DMS53 treated with DMSO at 0.1 percent for 48 hours (cell line): ENCODE data around the gene L1CAM.

Experiments used
- DNase-seq: peaks from one replicate; lab custom pipeline; 2025; ENCODE audit not compliant: unreplicated experiment; lab: John Stamatoyannopoulos, UW

Gene L1CAM

DNA sequence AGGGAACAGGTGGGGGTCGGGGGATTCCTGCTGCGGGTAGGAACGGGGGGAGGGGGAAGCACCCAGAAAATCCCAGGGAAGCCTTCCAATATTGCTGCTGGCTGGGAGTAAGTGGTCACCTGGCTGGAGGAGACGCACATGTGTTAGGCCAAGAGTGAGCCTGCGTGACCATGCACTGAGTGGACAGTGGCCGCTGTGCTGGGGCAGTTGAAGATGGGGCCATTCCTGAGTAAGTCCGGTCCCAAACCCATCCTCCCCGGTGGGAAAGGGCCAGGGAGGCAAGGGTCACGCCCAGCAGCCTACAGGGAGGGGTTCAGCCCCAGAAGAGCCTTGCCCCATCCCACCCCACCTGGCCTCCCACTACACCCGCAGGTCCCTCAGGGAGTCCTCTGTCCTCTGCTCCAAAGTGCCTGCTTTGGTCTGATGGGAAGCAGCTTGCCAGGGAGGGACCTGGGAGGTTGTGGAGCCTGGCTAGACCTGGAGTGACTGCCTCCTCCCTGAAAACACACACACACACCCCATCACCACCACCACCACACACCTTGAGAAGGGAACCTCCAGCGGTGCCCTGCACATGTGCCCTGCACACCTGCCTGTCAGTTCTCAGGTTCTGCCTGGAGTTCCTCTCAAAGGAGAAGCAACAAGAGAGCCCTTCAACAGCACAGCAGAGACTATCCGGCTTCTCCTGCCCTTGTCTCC is 6.1 kb downstream of the L1CAM start:
- no peak for DNase-seq

DNA sequence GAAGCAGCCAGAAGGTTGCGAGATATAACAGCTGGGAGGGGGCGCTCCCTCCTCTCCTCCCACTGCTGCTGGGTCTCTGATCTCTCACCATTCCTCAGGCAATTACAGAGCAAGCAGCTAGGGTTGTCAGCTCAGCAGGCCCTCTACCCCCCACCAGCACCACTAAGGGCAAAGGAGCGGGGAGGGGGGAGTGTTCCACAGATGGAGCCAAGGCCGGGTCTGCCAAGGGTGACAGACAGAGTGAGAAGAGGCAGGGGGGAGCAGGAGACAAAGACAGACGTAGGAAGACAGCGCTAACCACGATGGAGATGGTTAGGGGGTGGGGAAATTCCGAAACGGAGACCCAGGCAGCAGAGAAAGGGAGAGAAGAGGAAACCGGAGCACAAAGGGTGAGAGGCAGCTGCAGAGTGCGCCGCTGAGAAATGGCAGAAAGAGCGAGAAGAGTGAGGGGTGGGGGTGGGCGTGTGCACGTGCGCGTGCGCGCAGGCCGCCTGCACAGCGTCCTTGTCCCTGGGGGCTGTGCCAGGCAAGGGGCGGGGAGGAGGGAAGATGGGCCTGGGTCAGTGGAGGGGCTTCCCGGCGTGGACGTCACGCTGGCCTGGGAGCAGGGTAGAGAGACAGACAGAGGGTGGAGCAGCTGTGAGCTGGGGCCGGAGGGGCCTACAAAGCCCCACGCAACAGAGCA is 6.9 kb downstream of the L1CAM start:
- DNase-seq: no peak

DNA sequence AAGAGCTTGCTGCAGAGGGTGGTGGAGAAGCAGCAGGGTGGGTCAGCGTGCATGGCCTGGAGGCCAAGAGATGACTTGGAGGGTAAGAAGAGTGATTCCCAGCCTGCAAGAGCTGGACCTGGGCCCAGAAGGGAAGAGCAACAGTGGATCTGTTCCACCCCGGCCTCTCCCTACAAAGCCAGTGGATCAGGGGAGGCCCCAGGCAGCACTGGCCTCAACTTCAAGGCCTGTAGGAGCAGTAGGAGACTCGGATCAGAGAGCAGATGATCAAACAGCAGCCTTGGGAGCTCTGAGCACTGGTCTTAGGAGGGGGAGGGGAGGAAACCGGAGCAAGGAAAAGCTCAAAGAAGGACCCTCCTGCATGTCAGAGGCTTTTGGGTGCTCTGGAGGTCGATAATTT is 7.6 kb downstream of the L1CAM start:
- no peak for DNase-seq

DNA sequence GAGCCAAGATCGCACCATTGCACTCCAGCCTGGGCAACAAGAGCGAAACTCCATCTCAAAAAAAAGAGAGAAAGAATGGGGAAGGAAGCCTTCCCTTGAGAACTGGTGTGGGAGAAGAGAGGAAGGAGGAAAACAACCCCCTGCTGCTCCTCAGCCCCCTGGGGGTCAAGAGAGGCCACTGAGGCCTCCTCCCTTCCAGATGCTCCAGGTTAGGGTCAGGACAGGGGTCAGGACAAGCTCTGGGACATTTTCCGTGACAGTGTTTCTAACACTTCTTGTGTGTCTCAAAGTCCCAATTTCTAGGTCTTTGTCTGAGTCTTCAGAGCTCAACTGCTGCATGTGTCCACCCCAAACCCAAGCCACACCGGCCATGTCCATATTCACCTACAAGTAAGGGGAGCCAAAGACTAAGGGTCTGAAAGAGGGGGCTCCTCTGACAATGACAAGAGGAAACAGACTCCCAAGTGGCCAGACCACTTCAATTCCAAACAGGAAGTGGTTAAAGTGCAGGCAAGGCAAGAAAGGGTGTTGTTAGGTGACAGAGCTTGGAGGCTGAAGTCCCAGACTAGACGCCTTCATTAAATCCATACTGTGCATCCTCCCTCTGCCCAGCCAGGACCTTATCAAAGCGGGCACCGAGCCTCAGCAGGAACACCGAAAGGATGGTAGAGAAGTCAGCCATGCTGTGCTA is 8.3 kb downstream of the L1CAM start:
- no peak for DNase-seq

DNA sequence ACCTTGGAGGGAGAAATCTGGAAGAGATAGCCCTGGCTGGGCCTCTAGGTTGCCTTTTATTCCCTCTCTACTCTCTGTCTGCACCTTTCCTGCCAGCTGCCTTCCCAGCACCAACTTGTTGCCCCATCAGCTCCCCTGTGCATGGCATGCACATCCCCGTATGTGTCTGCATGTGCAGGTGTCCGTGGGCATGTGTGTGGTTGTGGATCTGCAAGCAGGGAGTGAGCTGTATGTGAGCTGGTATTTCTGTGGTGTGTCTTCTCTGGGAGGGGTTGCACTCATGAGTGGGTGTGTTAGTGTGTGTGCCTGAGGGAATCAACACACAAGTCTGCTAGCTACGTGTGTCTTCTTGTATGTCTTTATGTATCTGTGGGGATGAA is 9.9 kb downstream of the L1CAM start:
- no peak for DNase-seq

DNA sequence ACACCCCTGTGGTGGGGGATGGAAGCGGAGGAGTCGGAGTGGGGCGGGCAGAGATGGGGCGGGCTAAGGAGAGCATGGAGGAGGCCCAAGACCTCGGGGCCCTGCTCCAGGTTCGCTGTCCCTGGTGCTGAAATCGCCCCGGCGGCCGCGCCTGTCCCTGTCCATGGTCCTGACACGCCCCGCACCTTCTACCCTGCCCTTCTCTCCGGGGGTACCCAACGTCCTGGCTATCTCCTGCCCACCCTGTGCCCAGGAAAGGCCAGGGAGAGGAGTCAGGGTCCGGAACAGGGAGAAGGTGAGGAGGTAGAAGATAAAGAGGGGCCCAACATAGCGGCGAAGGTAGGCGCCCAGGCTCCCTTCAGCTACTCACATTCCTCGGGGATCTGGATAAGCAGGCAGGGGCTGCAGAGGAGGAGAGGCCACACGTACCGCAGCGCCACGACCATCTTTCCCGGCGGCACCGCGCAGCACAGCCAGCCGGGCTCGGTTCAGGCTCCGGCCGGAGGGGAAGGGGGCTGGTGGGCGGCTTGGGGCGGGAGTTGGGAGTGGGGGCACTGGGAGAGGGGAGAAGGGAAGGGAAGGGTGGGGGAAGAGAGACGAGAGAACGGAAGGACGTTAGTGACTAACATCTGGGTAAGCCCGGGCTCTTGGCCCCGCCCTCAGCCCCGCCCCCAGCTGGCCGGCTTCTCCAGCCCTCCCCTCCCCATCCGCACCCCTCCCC is 10.4 kb downstream of the L1CAM start:
- no peak for DNase-seq

DNA sequence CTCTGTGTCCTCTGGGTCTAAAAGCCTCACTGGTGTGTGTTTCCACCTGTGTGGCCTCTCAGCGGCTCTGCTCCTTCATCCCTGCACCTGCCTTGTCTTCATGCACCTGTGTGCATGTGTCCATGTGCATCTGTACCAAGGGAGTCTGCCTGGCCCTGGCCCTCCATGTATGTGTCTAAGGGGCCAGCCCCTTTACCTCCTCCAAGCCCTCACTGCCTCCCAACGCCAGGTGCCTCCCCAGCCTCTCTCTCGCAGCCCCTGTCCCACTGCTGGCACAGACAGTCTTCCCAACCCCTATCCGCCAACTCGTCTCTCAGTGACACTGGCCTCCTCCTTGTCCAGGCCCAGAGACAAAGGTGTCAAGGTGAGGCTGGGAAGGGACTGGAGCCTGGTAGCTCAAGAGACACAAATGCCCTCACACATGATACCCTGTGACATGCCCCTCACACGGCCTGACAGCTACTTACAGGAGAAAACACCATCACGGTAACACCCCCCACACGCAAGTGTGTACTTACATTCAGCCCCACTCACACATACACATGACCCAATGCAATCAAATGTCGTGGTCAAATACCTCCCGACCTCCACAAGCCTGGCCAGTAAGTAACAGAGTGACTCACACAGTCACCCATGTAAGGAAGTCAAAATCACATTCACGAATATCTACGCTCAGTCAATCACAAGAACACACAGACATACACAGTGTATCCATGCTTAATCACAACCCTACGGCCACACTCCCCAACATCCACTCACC is 11.4 kb downstream of the L1CAM start:
- DNase-seq: no peak

DNA sequence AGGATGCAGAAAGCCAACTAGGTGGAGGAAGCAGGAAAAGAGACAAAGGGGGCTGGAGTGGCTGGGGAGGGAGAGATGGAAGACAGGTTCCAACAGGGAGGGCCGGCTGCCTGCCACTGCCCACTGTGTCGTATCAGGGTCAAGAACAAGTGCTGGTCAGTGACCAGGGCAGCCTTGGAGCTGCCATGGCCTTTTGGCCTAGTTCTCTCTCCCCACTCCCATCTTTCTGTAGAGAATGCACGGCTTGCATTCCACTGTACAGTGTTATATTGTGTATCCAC is 11.9 kb downstream of the L1CAM start:
- no peak for DNase-seq

DNA sequence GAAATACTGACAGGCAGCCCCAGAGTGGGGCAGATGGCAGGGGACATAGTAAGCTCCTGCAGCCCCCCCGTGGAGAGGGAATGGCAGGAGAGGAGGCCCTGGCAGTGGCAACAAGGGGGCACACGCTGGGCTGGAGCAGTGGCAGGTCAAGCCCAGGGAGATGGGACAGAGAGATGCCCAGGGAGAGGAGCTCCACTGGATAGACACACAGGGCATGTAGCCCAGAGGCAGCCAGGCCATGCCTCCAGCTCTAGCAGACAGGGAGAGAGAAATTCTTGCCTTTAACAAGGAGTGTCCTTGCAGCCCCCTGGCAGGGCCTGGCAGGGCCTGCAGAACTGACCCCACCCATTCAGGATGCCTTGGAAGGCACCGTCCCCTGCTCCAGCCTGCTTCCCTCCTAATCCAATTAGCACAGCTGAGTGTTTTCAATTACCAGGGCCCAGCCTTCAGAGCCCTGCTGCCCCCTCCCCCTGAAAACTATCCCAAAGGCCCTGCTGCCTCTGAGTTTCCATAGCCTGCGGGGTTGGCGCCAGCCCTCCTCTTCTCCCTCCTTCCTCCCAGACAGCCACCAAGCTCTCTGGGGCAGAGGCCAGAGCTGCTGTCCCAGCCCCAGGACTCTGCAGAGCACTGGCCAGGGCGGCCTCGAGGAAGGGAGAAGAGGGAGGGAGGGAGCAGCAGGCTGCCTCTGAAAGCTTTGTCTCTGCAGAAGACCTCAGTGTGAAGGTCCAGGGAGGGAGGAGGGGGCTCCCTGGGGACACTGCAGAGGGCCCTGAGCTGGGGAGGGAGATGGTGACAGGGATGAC is 12.5 kb downstream of the L1CAM start:
- no peak for DNase-seq

DNA sequence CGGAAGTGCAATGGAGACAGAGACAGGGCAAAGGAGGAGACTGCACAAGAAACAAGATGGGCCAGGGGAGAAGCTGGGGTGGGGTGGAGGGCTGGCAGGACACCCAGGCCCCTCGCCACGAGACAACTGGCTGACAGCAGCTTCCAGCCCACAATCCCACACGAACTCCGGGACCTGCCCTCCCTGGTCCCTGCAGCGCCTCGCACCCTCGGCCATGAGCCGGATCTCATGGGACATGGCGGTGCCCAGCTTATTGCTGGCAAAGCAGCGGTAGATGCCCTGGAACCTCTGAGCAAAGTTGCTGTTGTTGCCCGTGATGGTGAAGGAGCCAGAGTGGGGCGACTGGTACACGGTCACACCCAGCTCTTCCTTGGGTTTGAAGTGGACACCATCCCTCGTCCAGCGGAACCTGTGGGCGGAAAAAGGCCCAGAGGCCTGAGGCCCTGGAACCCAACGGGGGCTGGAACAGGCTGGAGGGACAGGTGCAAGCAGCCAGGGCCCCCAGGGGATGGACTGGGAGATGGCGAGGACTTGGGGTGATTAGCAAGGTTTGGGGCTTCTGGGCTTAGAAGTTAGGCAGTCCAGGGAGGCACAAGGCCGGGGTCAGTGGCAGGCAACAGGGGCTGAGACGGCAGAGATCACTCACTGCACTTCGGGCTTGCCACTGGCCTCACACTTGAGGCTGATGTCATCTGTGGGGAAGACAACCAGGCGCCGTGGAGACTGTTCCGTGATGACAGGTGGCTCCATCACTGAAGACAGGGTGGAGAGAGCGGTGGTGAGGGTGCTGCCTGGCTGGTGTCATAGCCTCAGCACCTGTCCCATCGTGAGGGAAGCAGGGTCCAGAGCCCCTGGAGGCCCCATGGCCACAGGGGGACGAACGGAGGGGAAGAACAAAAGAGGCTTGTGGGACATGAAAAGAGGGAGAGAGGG is 13.8 kb downstream of the L1CAM start:
- DNase-seq: no peak

DNA sequence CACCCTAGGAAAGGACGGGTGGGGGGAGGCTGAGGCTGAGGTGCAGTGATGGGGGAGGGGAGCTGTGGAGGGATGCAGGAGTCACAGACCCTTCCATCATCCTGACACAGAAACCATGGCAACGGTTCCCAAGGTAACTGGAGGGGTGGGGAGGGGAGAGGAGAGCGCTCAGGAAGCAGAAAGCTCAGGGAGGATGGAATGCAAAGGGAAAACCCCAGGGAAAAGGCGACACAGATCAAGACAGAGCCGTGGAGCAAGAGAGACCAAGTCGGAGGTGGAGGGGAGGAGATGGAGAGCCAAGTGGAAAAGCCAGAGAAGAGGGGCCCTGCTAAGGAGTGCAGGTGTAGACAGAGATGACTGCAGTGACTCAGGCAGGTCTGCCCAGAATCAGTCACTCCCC is 14.5 kb downstream of the L1CAM start:
- no peak for DNase-seq

DNA sequence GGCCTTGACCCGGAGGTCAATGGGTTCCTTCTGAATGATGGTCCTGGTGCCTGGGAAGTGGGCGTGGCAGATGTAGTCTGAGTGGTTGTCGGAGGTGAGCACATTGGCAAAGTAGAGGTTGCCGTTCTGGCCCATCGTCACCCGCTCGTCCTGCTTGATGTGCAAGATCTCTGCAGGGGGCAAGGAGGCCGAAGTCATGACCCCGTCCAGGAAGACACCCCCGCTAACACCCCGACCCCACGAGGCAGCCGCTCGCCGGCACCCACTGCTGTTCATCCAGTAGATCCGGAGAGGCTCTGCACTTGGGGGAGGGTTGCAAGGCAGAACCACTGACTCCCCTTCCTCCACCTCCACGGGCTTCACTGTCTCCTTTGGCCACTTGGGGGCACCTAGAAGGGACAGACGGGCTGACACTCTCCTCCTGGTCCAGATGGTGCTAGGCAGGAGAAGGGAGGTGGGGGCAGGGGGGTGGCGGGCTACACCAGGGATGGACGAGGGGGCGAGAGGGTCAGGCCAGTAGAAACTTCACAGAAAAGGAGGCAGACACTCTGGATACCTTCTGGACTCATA is 15.1 kb downstream of the L1CAM start:
- no peak for DNase-seq

DNA sequence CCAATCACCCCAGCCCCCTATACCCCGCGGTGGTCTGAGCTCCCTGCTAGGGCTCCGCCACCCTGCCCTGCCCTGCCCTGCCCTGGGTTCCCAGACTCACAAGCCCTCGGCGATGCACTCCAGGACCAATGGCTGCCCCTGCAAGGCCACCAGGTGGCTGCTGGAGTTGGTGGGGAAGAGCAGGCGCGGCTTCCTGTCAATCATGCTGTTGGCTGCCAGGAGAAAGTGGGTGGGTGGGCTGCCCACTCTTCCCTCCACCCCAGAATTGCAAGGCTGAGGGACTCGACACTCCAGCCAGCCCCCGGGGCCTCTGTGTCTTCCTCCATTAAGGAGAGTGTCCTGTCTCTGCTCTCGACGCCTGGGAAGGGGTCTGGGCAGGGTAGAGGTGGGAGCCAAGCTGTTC is 15.7 kb downstream of the L1CAM start:
- no peak for DNase-seq

DNA sequence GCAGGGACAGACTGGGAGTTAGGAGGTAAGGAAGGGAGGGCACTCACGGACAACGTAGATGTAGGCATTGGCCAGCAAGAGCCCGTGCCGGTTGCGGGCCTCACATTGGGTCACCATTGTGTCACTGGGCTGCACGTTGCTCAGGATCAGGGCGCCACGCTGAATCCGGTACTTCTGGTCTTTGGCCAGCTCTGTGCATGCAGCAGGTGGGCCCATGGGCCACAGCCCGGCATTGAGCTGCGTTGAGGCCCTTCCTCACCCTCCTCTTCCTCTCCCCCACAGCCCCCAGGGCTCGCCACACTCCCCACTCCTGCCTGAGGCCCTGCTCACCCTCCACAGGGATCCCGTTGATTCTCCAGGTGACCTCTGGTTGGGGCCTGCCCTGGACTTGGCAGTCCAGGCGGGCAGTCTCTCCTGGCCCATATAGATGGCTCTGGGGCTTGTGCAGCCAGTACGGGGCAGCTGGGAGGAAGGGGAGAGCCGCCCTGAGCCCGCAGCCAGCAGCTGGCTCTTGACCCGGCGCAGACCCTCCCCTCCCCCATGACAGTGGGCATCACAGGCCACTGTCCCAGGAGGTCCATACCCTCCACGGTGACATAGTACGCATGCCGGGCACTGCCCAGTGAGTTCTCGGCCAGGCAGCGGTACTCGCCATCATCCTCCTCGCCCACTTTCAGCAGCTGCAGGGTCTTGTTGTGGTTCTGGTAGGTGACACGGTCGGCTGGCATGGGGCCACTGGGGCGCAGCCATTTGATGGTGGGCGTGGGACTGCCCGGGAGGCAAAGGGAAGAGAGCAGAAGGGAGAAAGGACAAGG is 16.3 kb downstream of the L1CAM start:
- DNase-seq: no peak

DNA sequence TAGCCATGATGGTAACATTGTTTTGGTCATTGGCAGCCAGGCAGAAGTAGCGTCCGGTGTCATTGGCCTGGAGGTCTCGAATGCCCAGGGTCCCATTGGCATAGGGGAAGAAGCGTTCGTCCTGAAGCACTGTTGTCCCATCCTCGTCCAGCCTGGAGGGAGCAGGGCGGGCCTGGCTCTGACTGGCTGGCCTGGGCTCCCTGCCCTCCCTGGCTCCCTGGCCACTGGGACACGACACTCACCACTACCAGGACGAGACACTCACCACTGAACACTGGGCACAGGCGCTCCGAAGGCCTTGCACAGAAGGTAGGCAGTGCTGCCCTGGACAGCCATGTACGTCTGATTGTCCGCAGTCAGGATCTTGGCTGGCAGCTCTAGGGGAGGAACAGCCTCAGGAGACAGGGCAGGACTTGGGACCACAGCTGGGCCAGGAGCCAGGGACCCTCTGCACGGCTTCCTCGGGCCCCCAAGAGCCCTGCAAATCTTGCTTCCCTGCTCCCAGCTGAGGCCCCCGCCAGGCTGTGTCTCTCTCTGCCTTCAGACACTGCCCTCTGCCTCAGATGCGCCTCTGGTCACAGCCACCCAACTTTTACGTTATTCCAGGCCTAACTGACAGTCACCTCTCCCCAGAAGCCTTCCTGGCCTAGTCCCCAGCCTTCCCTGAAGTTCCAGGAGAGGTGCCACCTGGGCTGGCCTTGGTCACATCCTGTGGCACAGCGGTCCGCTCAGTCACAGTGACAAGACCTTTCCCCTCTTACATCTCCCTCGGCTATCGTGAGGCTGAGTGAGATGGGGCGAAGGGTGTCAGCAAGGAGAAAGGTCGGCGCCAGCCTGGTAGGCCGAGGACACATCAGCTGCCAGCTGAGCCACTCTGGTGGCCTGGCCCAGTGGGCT is 17.1 kb downstream of the L1CAM start:
- DNase-seq: no peak

DNA sequence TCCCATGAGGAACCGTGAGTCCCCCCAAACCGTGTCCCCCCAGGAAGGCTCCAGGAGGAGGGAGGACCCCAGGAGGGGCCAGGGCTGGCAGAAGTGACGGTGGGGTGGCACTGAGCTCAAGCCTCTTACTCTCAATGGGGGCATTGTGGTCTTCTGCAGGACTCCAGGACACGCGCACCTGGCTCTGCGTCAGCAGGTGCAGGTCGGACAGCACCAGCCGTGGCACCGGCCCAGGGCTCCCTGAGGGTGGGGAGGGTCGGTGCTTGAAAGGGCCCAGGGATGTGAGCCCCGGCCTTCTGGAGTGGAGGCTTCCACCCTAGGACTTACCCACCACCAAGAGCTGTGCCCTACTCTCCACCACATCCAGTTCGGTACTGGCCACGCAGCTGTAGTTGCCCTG is 18.3 kb downstream of the L1CAM start:
- DNase-seq: no peak

DNA sequence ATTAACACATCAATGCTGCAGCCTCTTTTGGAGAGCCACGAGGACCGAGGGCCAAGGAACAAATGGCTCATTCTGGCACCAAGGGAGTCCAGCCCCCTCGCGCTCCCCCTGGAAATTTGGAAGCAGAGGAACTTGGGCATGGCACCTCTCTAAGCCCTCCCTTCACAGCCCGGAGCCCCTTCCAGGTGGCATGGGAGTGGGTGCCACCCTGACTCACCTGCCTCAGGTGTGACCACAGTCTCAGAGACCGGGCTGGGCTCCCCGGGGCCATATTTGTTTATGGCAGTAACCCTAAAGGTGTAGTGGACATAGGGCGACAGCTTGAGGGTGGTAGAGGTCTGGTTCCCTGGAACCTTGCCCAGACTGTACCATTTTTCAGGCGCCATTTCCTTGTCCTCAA is 18.8 kb downstream of the L1CAM start:
- no peak for DNase-seq
